Right atrium auricular region (tissue), 2 donors: ENCODE measurements around the gene TUBB. TPM values are rescaled to one million over a fixed set of nuclear protein-coding genes. Genes with fewer than 3 reads are reported as not detected.
"Not testable (repeated sequence)": the region's sequence is repeated elsewhere in the genome, so short reads cannot be mapped to it uniquely, and the experiment has no call there.

ENCODE experiments used
- DNase-seq: peaks from one replicate; pipeline ENCODE4 v3.0.0-alpha.2; 2019; ENCODE audit warnings: low spot score
- H3K27ac ChIP-seq, 2 donors: fragments of 200-600 bp; sonication (generic); 1 replicate in 1 of 2; 2 replicates in 1 of 2; pipeline ENCODE4 v1.5.1; 2016 to 2019
- H3K27me3 ChIP-seq, 2 donors: fragments of 200-600 bp; sonication (generic); one replicate each; pipeline versions ENCODE4 v1.5.1 to v1.6.0; 2017 to 2019
- H3K36me3 ChIP-seq: fragments of 200-600 bp; sonication (generic); one replicate; pipeline ENCODE4 v1.5.1; 2016
- H3K4me1 ChIP-seq, 2 donors: fragments of 200-600 bp; sonication (generic); one replicate each; pipeline versions ENCODE4 v1.5.1 to v1.6.0; 2017 to 2019
- H3K4me3 ChIP-seq, 2 donors: fragments of 200-600 bp; sonication (generic); 1 replicate in 1 of 2; 2 replicates in 1 of 2; pipeline ENCODE4 v1.5.1; 2017 to 2019; ENCODE audit warnings: mild to moderate bottlenecking in 1 of 2, moderate library complexity in 1 of 2
- H3K9me3 ChIP-seq, 2 donors: fragments of 200-600 bp; sonication (generic); one replicate each; pipeline ENCODE4 v1.5.1; 2019
- total RNA-seq, 2 donors: library from RNA; depleted of rRNA; stranded (reverse); fragments of >200 nt; gene quantifications; one replicate each; pipeline ENCODE4 v1.1.0, GENCODE V29; 2016
- TF ChIP-seq, protein P1 (sequence below), 2 donors: fragments of 200-600 bp; sonication (generic); IDR thresholded peaks; one replicate each; pipeline ENCODE4 v1.5.1; 2019; ENCODE audit warnings: antibody characterized with exemption in 2 of 2

The TUBB gene
- total RNA-seq, 2 donors from 2014 or later: 121 to 236 TPM

DNA sequence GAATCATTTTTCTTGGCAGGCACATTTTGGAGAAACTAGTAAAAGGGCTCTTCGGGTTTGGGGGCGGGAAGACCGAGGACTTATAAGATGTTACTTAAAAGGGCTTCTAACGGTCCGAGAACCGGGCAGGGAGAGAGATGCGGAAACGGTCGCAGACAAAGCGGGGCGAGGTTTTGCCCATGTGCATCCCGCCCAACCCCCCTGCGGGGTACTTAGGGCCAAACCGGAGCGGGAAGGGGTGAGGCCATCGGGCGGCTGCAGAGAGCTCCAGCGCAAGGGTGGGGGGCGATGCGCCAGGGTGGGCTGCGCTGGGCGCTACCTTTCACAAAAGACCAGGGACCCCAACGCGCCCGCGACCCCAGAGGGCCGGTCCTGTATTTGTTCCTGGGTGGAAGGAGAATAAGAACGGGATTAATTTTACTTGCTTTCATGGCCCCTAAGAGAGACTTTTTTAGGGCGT lies 616 bp downstream of the TUBB start:
- no peaks in the 10 kb centered on the region for H3K9me3 ChIP-seq
- peak; percentile 76 for DNase-seq
- TF ChIP-seq, protein P1, sequence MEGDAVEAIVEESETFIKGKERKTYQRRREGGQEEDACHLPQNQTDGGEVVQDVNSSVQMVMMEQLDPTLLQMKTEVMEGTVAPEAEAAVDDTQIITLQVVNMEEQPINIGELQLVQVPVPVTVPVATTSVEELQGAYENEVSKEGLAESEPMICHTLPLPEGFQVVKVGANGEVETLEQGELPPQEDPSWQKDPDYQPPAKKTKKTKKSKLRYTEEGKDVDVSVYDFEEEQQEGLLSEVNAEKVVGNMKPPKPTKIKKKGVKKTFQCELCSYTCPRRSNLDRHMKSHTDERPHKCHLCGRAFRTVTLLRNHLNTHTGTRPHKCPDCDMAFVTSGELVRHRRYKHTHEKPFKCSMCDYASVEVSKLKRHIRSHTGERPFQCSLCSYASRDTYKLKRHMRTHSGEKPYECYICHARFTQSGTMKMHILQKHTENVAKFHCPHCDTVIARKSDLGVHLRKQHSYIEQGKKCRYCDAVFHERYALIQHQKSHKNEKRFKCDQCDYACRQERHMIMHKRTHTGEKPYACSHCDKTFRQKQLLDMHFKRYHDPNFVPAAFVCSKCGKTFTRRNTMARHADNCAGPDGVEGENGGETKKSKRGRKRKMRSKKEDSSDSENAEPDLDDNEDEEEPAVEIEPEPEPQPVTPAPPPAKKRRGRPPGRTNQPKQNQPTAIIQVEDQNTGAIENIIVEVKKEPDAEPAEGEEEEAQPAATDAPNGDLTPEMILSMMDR (IDR thresholded peaks at IDR 0.05): no peak
- H3K27me3 ChIP-seq: no peaks in the 10 kb centered on the region
- peaks cover 0 to 67% of the 10 kb centered on the region in 2 donors for H3K4me1 ChIP-seq
- peak overlapping the region; percentile 82 to 85 for H3K4me3 ChIP-seq
- peaks cover 36% of the 10 kb centered on the region for H3K36me3 ChIP-seq
- peak overlapping the region; percentile 92 to 95 for H3K27ac ChIP-seq

DNA sequence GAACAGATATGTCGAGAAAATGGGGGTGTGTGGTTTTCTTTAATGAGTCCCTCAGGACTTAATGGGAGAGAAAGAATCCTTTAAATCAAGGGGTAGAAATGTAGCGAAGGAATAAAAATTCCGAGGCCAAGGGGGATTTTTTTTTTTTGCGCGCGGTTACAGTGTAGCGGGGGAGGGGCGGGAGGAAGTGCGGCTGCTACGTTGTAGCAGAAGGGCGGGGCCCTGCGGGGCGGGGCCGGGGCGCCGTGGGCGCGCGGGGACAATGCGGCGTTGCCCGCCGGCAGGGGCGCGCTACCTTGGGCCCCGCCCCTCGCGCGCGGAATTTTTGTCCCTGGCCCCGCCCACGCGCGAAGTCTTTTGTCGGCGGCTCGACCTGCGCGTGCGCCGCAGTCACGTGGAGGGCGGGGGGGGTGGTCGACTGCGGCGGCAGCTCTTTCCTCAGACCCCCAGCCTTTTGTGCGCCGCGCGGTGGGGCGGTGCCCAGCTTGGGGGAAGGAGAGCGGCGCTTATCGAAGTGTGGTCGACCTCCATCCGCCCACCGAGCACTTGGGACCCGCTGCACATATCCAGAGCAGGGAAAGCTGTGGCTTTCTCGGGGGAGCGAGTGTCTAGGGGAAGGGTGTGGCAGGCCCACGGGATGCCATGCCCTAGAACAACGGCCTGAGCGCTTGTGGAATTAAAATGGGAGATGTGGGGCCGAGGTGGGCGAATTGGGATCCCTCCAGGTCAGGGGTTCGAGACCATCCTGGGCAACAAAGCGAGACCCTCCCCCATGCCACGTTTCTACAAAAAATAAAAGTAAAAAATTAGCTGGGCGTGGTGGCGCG lies 1.3 kb downstream of the TUBB start:
- peak overlapping the region; percentile 82 to 85 for H3K4me3 ChIP-seq
- peaks cover 0 to 66% of the 10 kb centered on the region in 2 donors for H3K4me1 ChIP-seq
- peak; percentile 87 for DNase-seq
- TF ChIP-seq, protein P1 (IDR thresholded peaks at IDR 0.05): peak; percentile 30 to 57
- H3K9me3 ChIP-seq: no peaks in the 10 kb centered on the region
- peak overlapping the region; percentile 92 to 95 for H3K27ac ChIP-seq
- no peaks in the 10 kb centered on the region for H3K27me3 ChIP-seq
- H3K36me3 ChIP-seq: peaks cover 43% of the 10 kb centered on the region

DNA sequence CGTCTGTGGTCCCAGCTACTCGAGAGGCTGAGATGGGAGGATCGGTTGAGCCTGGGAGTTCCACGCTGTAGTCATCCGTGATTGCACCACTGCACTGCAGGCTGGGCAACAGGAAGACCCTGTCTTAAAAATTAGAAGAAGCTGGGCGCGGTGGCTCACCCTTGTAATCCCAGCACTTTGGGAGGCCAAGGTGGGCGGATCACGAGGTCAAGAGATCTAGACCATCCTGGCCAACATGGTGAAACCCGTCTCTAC lies 1.8 kb downstream of the TUBB start:
- H3K4me3 ChIP-seq: peak overlapping the region; percentile 82 to 85
- peaks cover 48% of the 10 kb centered on the region for H3K36me3 ChIP-seq
- H3K9me3 ChIP-seq, H3K27me3 ChIP-seq: not testable (repeated sequence)
- peak overlapping the region; percentile 92 to 95 for H3K27ac ChIP-seq
- peaks cover 0 to 62% of the 10 kb centered on the region in 2 donors for H3K4me1 ChIP-seq
- DNase-seq: peak; percentile 75

DNA sequence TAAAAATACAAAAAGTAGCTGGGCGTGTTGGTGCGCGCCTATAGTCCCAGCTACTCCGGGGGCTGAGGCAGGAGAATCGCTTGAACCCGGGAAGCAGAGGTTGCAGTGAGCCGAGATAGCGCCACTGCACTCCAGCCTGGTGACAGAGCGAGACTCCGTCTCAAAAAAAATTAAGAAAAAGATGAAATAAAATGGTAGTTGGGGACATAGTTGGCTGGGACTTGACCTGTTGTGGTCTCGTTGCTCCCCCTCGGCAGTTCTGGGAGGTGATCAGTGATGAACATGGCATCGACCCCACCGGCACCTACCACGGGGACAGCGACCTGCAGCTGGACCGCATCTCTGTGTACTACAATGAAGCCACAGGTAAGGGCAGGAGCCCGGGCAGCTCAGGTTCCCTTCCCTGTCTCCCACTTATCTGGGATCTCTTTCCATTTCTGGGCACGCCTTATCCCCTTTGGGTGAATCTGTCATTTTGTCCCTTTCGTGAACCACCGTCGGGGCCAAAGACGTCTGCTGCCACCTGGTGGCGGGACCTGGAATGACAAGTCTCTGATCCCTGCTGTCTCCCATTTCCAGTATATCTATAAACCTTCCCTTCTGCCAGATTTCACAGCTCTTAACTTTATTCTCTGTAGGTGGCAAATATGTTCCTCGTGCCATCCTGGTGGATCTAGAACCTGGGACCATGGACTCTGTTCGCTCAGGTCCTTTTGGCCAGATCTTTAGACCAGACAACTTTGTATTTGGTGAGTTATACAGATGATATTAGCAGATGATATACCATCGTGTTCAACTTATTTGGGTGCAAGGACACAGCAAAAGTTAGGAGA lies 2.3 kb downstream of the TUBB start:
- DNase-seq: peak; percentile 91

DNA sequence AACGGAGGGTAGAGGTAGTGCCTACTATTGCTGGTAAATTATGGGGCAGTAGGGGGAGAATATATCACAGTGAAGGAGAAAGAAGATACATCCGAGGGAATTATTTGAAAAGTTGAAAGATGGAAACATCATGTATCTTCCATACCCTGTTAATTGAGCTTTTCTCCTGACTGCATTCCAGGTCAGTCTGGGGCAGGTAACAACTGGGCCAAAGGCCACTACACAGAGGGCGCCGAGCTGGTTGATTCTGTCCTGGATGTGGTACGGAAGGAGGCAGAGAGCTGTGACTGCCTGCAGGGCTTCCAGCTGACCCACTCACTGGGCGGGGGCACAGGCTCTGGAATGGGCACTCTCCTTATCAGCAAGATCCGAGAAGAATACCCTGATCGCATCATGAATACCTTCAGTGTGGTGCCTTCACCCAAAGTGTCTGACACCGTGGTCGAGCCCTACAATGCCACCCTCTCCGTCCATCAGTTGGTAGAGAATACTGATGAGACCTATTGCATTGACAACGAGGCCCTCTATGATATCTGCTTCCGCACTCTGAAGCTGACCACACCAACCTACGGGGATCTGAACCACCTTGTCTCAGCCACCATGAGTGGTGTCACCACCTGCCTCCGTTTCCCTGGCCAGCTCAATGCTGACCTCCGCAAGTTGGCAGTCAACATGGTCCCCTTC lies 3.1 kb downstream of the TUBB start:
- peaks cover 0 to 55% of the 10 kb centered on the region in 2 donors for H3K4me1 ChIP-seq
- not testable (repeated sequence) for H3K27me3 ChIP-seq, H3K4me3 ChIP-seq, H3K9me3 ChIP-seq, H3K27ac ChIP-seq, DNase-seq
- peaks cover 62% of the 10 kb centered on the region for H3K36me3 ChIP-seq

More for the DNA sequence above, 2.3 kb downstream of the TUBB start:
- H3K4me1 ChIP-seq: peaks cover 0 to 62% of the 10 kb centered on the region in 2 donors
- no peaks in the 10 kb centered on the region for H3K9me3 ChIP-seq
- H3K36me3 ChIP-seq: peaks cover 54% of the 10 kb centered on the region
- peak overlapping the region; percentile 82 to 85 for H3K4me3 ChIP-seq
- H3K27ac ChIP-seq: peak overlapping the region; percentile 92 to 95
- TF ChIP-seq, protein P1 (IDR thresholded peaks at IDR 0.05): peak; percentile 98
- H3K27me3 ChIP-seq: no peaks in the 10 kb centered on the region

GRCh38 chr6:30723843-30724741 lies 3.9 kb downstream of the TUBB start:
- peaks cover 67% of the 10 kb centered on the region for H3K36me3 ChIP-seq
- not testable (repeated sequence) for H3K27me3 ChIP-seq, DNase-seq, H3K4me3 ChIP-seq, H3K9me3 ChIP-seq
- peaks cover 0 to 49% of the 10 kb centered on the region in 2 donors for H3K4me1 ChIP-seq
- peak overlapping the region in 1 of 2 donors; percentile 35 for H3K27ac ChIP-seq
